Dermis lymphatic vessel endothelial cell (primary cell): ENCODE measurements around the gene PTCSC3. TPM values are rescaled to one million over a fixed set of nuclear protein-coding genes. Genes with fewer than 3 reads are reported as not detected.

Experiments
- total RNA-seq: library from RNA; depleted of rRNA; stranded (reverse); fragments of >200 nt; gene quantifications from 2 replicates; pipeline ENCODE4 v1.2.1, GENCODE V29; 2014

Gene PTCSC3
- not detected in 2 replicates for total RNA-seq

GRCh38 chr14:36176524-36176923 lies at the start of gene PTCSC3:
Gene PTCSC3, minus strand, starts transcription at chr14:36176722.

Other genes starting within 250 kb of the PTCSC3 start
- gene MBIP, start 143.9 kb upstream of the PTCSC3 start, total RNA-seq, result 8.3 and 9.1 TPM in 2 replicates